DOHH2 (cell line): ENCODE measurements around the gene GMDS.

ENCODE experiments used
- H3F3A ChIP-seq: fragments of 200-600 bp; sonication (generic), shearing (Covaris generic); 2 replicates; pipeline ENCODE4 v1.6.0; 2016; ENCODE audit warnings: antibody characterized with exemption, mild to moderate bottlenecking; ENCODE audit not compliant: control insufficient read depth, insufficient read depth
- H3K27ac ChIP-seq: fragments of 200-600 bp; sonication (generic); 2 replicates; pipeline ENCODE4 v1.5.1; 2014; ENCODE audit warnings: low read depth, mild to moderate bottlenecking, low read length, moderate library complexity
- H3K27me3 ChIP-seq: fragments of 200-600 bp; sonication (generic); 2 replicates; pipeline ENCODE4 v1.6.1; 2014; ENCODE audit warnings: mild to moderate bottlenecking, low read length, mixed read lengths; ENCODE audit not compliant: control insufficient read depth
- H3K36me3 ChIP-seq: fragments of 200-600 bp; sonication (generic); 2 replicates; pipeline ENCODE4 v1.6.1; 2014; ENCODE audit warnings: mild to moderate bottlenecking, low read length, moderate library complexity, mixed read lengths; ENCODE audit not compliant: control insufficient read depth
- H3K4me1 ChIP-seq: fragments of 200-600 bp; sonication (generic); 2 replicates; pipeline ENCODE4 v1.6.1; 2014; ENCODE audit warnings: mild to moderate bottlenecking, low read length, mixed read lengths; ENCODE audit not compliant: control insufficient read depth
- H3K4me2 ChIP-seq: fragments of 200-600 bp; sonication (generic); 2 replicates; pipeline ENCODE4 v1.6.0; 2014; ENCODE audit warnings: mild to moderate bottlenecking, low read length, moderate library complexity
- H3K4me3 ChIP-seq: fragments of 200-600 bp; sonication (generic); 2 replicates; pipeline ENCODE4 v1.5.1; 2014; ENCODE audit warnings: mild to moderate bottlenecking, low read length, mixed read lengths
- H3K79me2 ChIP-seq: fragments of 200-600 bp; sonication (generic); 2 replicates; pipeline ENCODE4 v1.6.1; 2014; ENCODE audit warnings: mild to moderate bottlenecking, low read length, mixed read lengths; ENCODE audit not compliant: control insufficient read depth
- H3K9me2 ChIP-seq: fragments of 200-600 bp; sonication (generic); replicated peaks from 2 replicates; pipeline ENCODE4 v1.6.1; 2014; ENCODE audit warnings: mild to moderate bottlenecking, low read length, mixed read lengths; ENCODE audit not compliant: control insufficient read depth
- H3K9me3 ChIP-seq: fragments of 200-600 bp; sonication (generic); 2 replicates; pipeline ENCODE4 v1.6.1; 2014; ENCODE audit warnings: antibody characterized with exemption, low read length, mixed read lengths; ENCODE audit not compliant: control insufficient read depth, insufficient read depth
- H4K20me1 ChIP-seq: fragments of 200-600 bp; sonication (generic); 2 replicates; pipeline ENCODE4 v1.6.0; 2014; ENCODE audit warnings: low read depth, mild to moderate bottlenecking, antibody characterized with exemption, low read length, moderate library complexity; ENCODE audit not compliant: control insufficient read depth, insufficient read depth
- CTCF ChIP-seq: fragments of 200-600 bp; sonication (generic); IDR thresholded peaks from one replicate; pipeline ENCODE4 v1.5.1; 2014; ENCODE audit warnings: antibody characterized with exemption, mild to moderate bottlenecking, low read depth, low read length; ENCODE audit not compliant: poor library complexity, severe bottlenecking
- EZH2phosphoT487 ChIP-seq: fragments of 200-600 bp; sonication (generic); IDR thresholded peaks from 2 replicates; pipeline ENCODE4 v1.6.1; 2017; ENCODE audit warnings: borderline replicate concordance, mild to moderate bottlenecking, antibody characterized with exemption, low read length, moderate library complexity, mixed read lengths

The GMDS gene

GRCh38 chr6:1870251-1870650 is 375.2 kb downstream of the GMDS start:
- H3K27me3 ChIP-seq = no peaks in the 10 kb centered on the region
- H3F3A ChIP-seq = no peaks in the 10 kb centered on the region
- H3K4me2 ChIP-seq = peak overlapping the region; percentile 77
- H3K36me3 ChIP-seq = no peaks in the 10 kb centered on the region
- no peaks in the 10 kb centered on the region for H3K79me2 ChIP-seq
- H3K4me1 ChIP-seq = peaks cover 36% of the 10 kb centered on the region
- H3K9me2 ChIP-seq = no peaks in the 10 kb centered on the region
- H4K20me1 ChIP-seq = no peaks in the 10 kb centered on the region
- TF ChIP-seq CTCF (no peak), EZH2phosphoT487 (no peak)
- H3K9me3 ChIP-seq = no peaks in the 10 kb centered on the region
- H3K27ac ChIP-seq = no peak overlapping the region
- peak overlapping the region; percentile 0; the same call in 1 of the 2 replicates for H3K4me3 ChIP-seq

- H3K79me2 ChIP-seq = no peaks in the 10 kb centered on the region
- H3K9me3 ChIP-seq = no peaks in the 10 kb centered on the region
- TF ChIP-seq CTCF (no peak), EZH2phosphoT487 (no peak)
- no peaks in the 10 kb centered on the region for H3K27me3 ChIP-seq
- H3K27ac ChIP-seq = peak overlapping the region; percentile 65; the same call in 1 of the 2 replicates
- no peaks in the 10 kb centered on the region for H4K20me1 ChIP-seq
- peak overlapping the region; percentile 0; the same call in 1 of the 2 replicates for H3K4me3 ChIP-seq
- H3K4me2 ChIP-seq = peak overlapping the region; percentile 77
- peaks cover 36% of the 10 kb centered on the region for H3K4me1 ChIP-seq
- no peaks in the 10 kb centered on the region for H3K9me2 ChIP-seq
- no peaks in the 10 kb centered on the region for H3F3A ChIP-seq
- no peaks in the 10 kb centered on the region for H3K36me3 ChIP-seq
These were observed 375.6 kb downstream of the GMDS start for GRCh38 chr6:1869769-1870168.

DNA sequence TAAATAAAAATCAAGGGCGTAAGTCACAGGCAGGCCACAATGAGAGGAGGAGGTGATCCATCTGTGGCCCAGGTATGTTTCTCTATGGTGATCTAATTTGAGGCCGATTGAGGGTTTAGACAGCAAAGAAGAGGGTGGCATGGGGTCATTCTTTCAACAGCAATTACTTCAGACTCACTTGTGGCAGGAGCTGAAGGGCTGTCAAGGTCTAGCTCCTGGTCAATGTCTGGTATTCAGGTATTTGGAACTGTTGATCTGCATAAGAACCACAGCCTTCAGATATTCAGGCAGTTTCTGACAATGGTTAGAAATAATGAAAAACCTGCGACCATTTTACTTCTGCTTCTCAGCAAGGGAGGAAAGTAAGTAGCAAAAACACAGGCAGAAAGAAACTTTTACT is 376.1 kb downstream of the GMDS start:
- peak overlapping the region; percentile 61 for H3K4me3 ChIP-seq
- no peak for TF ChIP-seq EZH2phosphoT487
- TF ChIP-seq CTCF = no peak
- H3K36me3 ChIP-seq = no peaks in the 10 kb centered on the region
- H3K4me1 ChIP-seq = peaks cover 36% of the 10 kb centered on the region
- H3K27me3 ChIP-seq = no peaks in the 10 kb centered on the region
- H3K9me2 ChIP-seq = no peaks in the 10 kb centered on the region
- H3K4me2 ChIP-seq = peak overlapping the region; percentile 77
- H4K20me1 ChIP-seq = no peaks in the 10 kb centered on the region
- H3K9me3 ChIP-seq = no peaks in the 10 kb centered on the region
- no peaks in the 10 kb centered on the region for H3K79me2 ChIP-seq
- H3F3A ChIP-seq = no peaks in the 10 kb centered on the region
- peak overlapping the region; percentile 65 for H3K27ac ChIP-seq
